HL-60 (cell line): ENCODE data around the gene COBL.

ENCODE experiments used
- DNase-seq, 2 experiments: peaks; one replicate each; pipeline ENCODE4 v3.0.0-alpha.2; 2010 to 2020; ENCODE audit warnings: low read depth in 1 of 2, low spot score in 1 of 2
- H3K27ac ChIP-seq: fragments of 250-450 bp; sonication (Bioruptor Pico); replicated peaks from 2 replicates; pipeline ENCODE4 v1.5.1; 2020; ENCODE audit warnings: mild to moderate bottlenecking, moderate library complexity
- H3K27me3 ChIP-seq: fragments of 250-450 bp; sonication (Bioruptor Pico); 2 replicates; pipeline ENCODE4 v1.5.1; 2021; ENCODE audit warnings: mild to moderate bottlenecking, moderate library complexity; ENCODE audit not compliant: insufficient read depth, poor library complexity, severe bottlenecking
- H3K4me3 ChIP-seq: replicated peaks from 2 replicates; pipeline ENCODE4 v1.5.1; 2011; ENCODE audit warnings: mild to moderate bottlenecking, control low read depth, low read length; ENCODE audit not compliant: insufficient read depth
- CTCF ChIP-seq: IDR thresholded peaks from one replicate; pipeline ENCODE4 v1.5.1; 2011; ENCODE audit warnings: low read length, control low read depth, inconsistent platforms; ENCODE audit not compliant: insufficient read depth
- GABPA ChIP-seq: IDR thresholded peaks from 2 replicates; pipeline ENCODE4 v1.6.1; 2012; ENCODE audit warnings: low read depth
- POLR2AphosphoS5 ChIP-seq: IDR thresholded peaks from 2 replicates; pipeline ENCODE4 v1.6.1; 2012; ENCODE audit warnings: low read depth
- REST ChIP-seq: IDR thresholded peaks from 2 replicates; pipeline ENCODE4 v1.6.1; 2012; ENCODE audit warnings: low read depth; ENCODE audit not compliant: insufficient replicate concordance
- SPI1 ChIP-seq: IDR thresholded peaks from 2 replicates; pipeline ENCODE4 v1.6.1; 2012; ENCODE audit warnings: low read depth, mild to moderate bottlenecking, borderline replicate concordance

The COBL gene

DNA sequence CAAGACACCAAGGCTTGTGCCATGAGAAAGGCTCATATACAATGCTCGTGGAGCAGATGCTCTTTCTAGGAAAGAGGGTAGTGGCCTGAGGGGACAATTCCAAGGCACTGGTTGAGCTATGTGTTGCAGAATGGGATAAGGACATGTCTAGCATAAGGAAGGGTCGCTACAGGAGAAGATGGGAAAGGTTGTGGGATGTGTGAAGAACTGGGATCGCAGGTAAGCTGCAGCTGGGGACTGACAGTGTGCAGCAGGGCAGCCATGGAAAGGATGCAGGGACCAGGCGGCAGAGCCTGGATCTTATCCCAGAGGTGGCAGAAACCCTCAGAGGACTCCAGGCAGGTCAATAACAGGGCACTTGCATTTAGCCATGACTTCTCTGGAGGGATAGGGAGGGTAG, 56.1 kb downstream of the COBL start:
- no peak overlapping the region for H3K4me3 ChIP-seq
- H3K27ac ChIP-seq: no peak overlapping the region
- DNase-seq: no peak
- TF ChIP-seq CTCF: no peak
- no peak for TF ChIP-seq SPI1
- TF ChIP-seq GABPA: no peak
- no peaks in the 10 kb centered on the region for H3K27me3 ChIP-seq

DNA sequence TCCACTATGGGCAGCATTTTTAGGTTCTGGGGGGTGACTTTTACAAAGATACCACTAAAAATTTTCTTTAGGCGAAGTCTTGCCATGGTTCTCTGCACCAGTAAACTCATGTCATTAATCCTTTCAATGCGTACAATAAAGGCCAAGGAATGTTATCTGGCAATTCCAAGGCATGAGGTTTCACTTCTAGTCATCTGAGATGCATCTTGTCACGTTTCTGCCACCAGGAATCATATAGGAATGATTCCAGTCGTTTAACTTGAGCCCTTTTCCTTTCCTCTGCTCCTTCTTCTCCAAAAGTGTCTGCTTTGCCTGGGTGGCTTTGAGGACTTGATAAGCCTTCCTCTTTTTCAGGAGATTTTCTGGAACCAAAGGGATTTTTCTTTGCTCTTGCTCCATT, 56.8 kb downstream of the COBL start:
- no peak for TF ChIP-seq POLR2AphosphoS5
- TF ChIP-seq CTCF: no peak
- TF ChIP-seq SPI1: no peak
- no peak for TF ChIP-seq REST
- no peak for TF ChIP-seq GABPA
- Histone ChIP-seq H3K27me3 (no peaks in the 10 kb centered on the region), H3K4me3 (no peak overlapping the region), H3K27ac (no peak overlapping the region)
- no peak for DNase-seq

GRCh38 chr7:51256916-51257315, 59.7 kb downstream of the COBL start:
- H3K27ac ChIP-seq: no peak overlapping the region
- no peak for DNase-seq

More at GRCh38 chr7:51256916-51257315, 59.7 kb downstream of the COBL start:
- TF ChIP-seq CTCF (no peak), POLR2AphosphoS5 (no peak), SPI1 (no peak), REST (no peak), GABPA (no peak)
- Histone ChIP-seq H3K4me3 (no peak overlapping the region), H3K27me3 (no peaks in the 10 kb centered on the region)
